K562 (cell line): ENCODE results near the gene SYVN1. TPM values are rescaled to one million over a fixed set of nuclear protein-coding genes. Genes with fewer than 3 reads are reported as not detected.

Experiments used
- ARID1B ChIP-seq: fragments of 450-650 bp; IDR thresholded peaks from 2 replicates; pipeline ENCODE4 v1.6.1; 2016; ENCODE audit warnings: antibody characterized with exemption, mild to moderate bottlenecking, inconsistent platforms
- BMI1 ChIP-seq: fragments of 150-350 bp; IDR thresholded peaks from 2 replicates; pipeline ENCODE4 v1.6.1; 2014; ENCODE audit warnings: low read length
- CBFA2T2 ChIP-seq: fragments of 450-650 bp; conservative IDR thresholded peaks from 2 replicates; pipeline ENCODE4 v1.6.1; 2017; ENCODE audit warnings: mild to moderate bottlenecking
- DNMT1 ChIP-seq: fragments of 450-650 bp; IDR thresholded peaks from 2 replicates; pipeline ENCODE4 v1.6.1; 2016; ENCODE audit warnings: antibody characterized with exemption, mild to moderate bottlenecking
- FOXJ2 ChIP-seq: fragments of 200-800 bp; sonication (Bioruptor generic); IDR thresholded peaks from 2 replicates; pipeline ENCODE4 v1.6.1; 2016; ENCODE audit warnings: missing genetic modification characterization, missing compliant biosample characterization
- FUS ChIP-seq: fragments of 200-400 bp; formaldehyde crosslinking; optimal IDR thresholded peaks from 2 replicates; pipeline ENCODE3; 2017; ENCODE audit warnings: low read depth, low read length
- GTF2A2 ChIP-seq: IDR thresholded peaks from 2 replicates; pipeline ENCODE4 v1.6.1; 2016; ENCODE audit warnings: mild to moderate bottlenecking, missing genetic modification characterization, missing compliant biosample characterization
- HNRNPLL ChIP-seq: fragments of 200-400 bp; formaldehyde crosslinking; IDR thresholded peaks from 2 replicates; pipeline ENCODE4 v1.6.1; 2017; ENCODE audit warnings: low read length, low read depth, mild to moderate bottlenecking; ENCODE audit not compliant: poor library complexity, severe bottlenecking
- KLF6 ChIP-seq: fragments of 250-450 bp; sonication (Bioruptor Pico); IDR thresholded peaks from 2 replicates; pipeline ENCODE4 v1.4.0; 2020; ENCODE audit warnings: mild to moderate bottlenecking, moderate library complexity, borderline replicate concordance
- MED1 ChIP-seq: sonication (generic); formaldehyde crosslinking; IDR thresholded peaks from 2 replicates; pipeline ENCODE4 v1.8.1; 2023; ENCODE audit warnings: missing genetic modification reagents, borderline replicate concordance
- MEIS2 ChIP-seq: fragments of 450-650 bp; IDR thresholded peaks from 2 replicates; pipeline ENCODE4 v1.6.1; 2014; ENCODE audit warnings: mild to moderate bottlenecking; ENCODE audit not compliant: partially characterized antibody
- MTA2 ChIP-seq: fragments of 450-650 bp; IDR thresholded peaks from 2 replicates; pipeline ENCODE4 v1.6.1; 2016; ENCODE audit warnings: low read depth
- NR3C1 ChIP-seq: sonication (generic); formaldehyde crosslinking; IDR thresholded peaks from 2 replicates; pipeline ENCODE4 v1.8.1; 2022; ENCODE audit warnings: missing genetic modification reagents
- U2AF2 ChIP-seq: fragments of 200-400 bp; formaldehyde crosslinking; optimal IDR thresholded peaks from 2 replicates; pipeline ENCODE3; 2017; ENCODE audit warnings: low read depth, mild to moderate bottlenecking, low read length
- ZNF41 ChIP-seq: fragments of 250-450 bp; sonication (Bioruptor Pico); conservative IDR thresholded peaks from 2 replicates; pipeline ENCODE4 v1.4.0; 2020; ENCODE audit warnings: mild to moderate bottlenecking
- polyA plus RNA-seq, 8 experiments: library from polyadenylated mRNA; depleted of rRNA in 4 of 8; stranded (reverse) in 5 of 8; unstranded in 3 of 8; fragments of >200 nt; fragmentation: Nextera tagmentation in 2 of 8; fragmentation: Illumina TruSeq in 1 of 8; extraction: Ambion mirVana in 2 of 8; extraction: Trizol in 1 of 8; gene quantifications; 2 replicates each; pipeline versions ENCODE4 v1.2.1 to v1.2.3, GENCODE V29; 2011 to 2014; ENCODE audit warnings: inconsistent platforms in 1 of 8, missing spikeins in 1 of 8
- total RNA-seq, 7 experiments: library from RNA; depleted of rRNA in 6 of 7; stranded (reverse); fragments of >200 nt in 6 of 7; fragmentation: Illumina TruSeq in 2 of 7; extraction: Trizol in 2 of 7; gene quantifications; 2 replicates each; pipeline versions ENCODE4 v1.2.1 to v1.2.3, GENCODE V29; 2011 to 2021; ENCODE audit warnings: low replicate concordance in 1 of 7
- TF ChIP-seq, protein P1 (sequence below): fragments of 450-650 bp; IDR thresholded peaks from 2 replicates; pipeline ENCODE4 v1.6.1; 2017; ENCODE audit warnings: mild to moderate bottlenecking, moderate library complexity
- TF ChIP-seq, protein P2 (sequence below): sonication (generic); formaldehyde crosslinking; IDR thresholded peaks from 2 replicates; pipeline ENCODE4 v1.8.1; 2023; ENCODE audit warnings: missing genetic modification reagents, mild to moderate bottlenecking, borderline replicate concordance

The SYVN1 gene
- total and polyA plus RNA-seq, 9 of the 15 experiments (the other 6 are each of a cell fraction or from before 2014, with no cell fraction given), result 0.41 to 47.4 (median 9.9) TPM

DNA sequence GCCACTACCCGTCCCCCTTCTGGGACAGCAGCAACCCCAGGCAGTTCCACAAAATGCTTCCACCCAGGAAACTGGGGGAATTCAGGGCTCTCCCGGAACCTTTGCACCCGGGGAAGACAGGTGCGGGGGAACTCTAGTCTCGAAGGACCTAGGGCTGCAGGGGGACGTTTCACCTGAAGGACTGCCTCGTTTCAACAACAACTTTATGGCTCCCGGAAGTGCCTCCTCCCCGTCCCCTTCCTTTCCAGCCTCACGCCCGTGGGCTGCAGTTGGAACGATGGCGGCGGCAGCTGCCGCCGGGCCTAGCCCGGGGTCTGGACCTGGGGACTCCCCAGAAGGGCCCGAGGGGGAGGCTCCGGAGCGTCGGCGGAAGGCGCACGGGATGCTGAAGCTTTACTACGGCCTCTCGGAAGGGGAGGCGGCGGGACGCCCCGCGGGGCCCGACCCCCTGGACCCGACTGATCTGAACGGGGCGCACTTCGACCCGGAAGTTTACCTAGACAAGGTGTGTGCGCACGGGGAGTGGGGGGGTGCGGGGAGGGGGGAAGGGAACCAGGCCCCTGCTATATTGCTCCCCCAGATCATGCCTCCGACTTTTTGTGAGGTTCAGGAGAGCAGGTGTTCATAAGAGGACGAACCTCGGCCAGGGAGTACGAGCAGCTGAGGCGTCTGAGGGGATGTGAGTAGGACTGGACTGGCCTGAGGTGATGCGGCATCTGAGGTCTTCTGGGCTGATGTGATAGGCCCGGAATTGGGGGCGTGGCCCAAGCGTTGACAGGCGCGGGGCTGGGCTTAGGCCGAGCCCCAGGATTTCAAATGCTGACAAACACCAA, 38.1 kb downstream of the SYVN1 start, which contains the start of gene VPS51 (continued):
- TF ChIP-seq NR3C1 (CRISPR knock-in tag), result no peak
- no peak for TF ChIP-seq MED1 (CRISPR knock-in tag)
- 0 out of 2 replicates have a peak, but pooled peaks have one; percentile 18 for TF ChIP-seq MTA2
- peak; percentile 87 for TF ChIP-seq MEIS2
- TF ChIP-seq FOXJ2 (tag), result peak; percentile 54; the same call in 1 of the 2 replicates
- no peak for TF ChIP-seq BMI1
- TF ChIP-seq ARID1B, result no peak; the same call in 1 of the 2 replicates
- no peak for TF ChIP-seq ZNF41 (CRISPR knock-in tag)
- peak; percentile 46 for TF ChIP-seq HNRNPLL
- no peak for TF ChIP-seq GTF2A2 (tag)
- TF ChIP-seq FUS, result no peak
- TF ChIP-seq CBFA2T2, result no peak
- TF ChIP-seq, protein P1, sequence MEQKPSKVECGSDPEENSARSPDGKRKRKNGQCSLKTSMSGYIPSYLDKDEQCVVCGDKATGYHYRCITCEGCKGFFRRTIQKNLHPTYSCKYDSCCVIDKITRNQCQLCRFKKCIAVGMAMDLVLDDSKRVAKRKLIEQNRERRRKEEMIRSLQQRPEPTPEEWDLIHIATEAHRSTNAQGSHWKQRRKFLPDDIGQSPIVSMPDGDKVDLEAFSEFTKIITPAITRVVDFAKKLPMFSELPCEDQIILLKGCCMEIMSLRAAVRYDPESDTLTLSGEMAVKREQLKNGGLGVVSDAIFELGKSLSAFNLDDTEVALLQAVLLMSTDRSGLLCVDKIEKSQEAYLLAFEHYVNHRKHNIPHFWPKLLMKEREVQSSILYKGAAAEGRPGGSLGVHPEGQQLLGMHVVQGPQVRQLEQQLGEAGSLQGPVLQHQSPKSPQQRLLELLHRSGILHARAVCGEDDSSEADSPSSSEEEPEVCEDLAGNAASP, result no peak
- TF ChIP-seq DNMT1, result no peak
- peak; percentile 73; the same call in 1 of the 2 replicates for TF ChIP-seq KLF6
- no peak for TF ChIP-seq U2AF2
- TF ChIP-seq, protein P2, sequence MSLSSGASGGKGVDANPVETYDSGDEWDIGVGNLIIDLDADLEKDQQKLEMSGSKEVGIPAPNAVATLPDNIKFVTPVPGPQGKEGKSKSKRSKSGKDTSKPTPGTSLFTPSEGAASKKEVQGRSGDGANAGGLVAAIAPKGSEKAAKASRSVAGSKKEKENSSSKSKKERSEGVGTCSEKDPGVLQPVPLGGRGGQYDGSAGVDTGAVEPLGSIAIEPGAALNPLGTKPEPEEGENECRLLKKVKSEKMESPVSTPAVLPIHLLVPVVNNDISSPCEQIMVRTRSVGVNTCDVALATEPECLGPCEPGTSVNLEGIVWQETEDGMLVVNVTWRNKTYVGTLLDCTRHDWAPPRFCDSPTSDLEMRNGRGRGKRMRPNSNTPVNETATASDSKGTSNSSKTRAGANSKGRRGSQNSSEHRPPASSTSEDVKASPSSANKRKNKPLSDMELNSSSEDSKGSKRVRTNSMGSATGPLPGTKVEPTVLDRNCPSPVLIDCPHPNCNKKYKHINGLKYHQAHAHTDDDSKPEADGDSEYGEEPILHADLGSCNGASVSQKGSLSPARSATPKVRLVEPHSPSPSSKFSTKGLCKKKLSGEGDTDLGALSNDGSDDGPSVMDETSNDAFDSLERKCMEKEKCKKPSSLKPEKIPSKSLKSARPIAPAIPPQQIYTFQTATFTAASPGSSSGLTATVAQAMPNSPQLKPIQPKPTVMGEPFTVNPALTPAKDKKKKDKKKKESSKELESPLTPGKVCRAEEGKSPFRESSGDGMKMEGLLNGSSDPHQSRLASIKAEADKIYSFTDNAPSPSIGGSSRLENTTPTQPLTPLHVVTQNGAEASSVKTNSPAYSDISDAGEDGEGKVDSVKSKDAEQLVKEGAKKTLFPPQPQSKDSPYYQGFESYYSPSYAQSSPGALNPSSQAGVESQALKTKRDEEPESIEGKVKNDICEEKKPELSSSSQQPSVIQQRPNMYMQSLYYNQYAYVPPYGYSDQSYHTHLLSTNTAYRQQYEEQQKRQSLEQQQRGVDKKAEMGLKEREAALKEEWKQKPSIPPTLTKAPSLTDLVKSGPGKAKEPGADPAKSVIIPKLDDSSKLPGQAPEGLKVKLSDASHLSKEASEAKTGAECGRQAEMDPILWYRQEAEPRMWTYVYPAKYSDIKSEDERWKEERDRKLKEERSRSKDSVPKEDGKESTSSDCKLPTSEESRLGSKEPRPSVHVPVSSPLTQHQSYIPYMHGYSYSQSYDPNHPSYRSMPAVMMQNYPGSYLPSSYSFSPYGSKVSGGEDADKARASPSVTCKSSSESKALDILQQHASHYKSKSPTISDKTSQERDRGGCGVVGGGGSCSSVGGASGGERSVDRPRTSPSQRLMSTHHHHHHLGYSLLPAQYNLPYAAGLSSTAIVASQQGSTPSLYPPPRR (CRISPR knock-in tag), result no peak
